Activated CD4-positive, alpha-beta T cell treated with anti-CD3 and anti-CD28 coated beads, Interleukin-2, Interleukin-6, amounts not matched to agents 100 ng/mL and 50 ng/mL, durations not matched to agents 16 hours and 8 hours (primary cell): ENCODE measurements around the gene MINAR1.

Experiments
- DNase-seq: peaks from one replicate; pipeline ENCODE4 v3.0.0-alpha.2; 2020

Gene MINAR1

DNA sequence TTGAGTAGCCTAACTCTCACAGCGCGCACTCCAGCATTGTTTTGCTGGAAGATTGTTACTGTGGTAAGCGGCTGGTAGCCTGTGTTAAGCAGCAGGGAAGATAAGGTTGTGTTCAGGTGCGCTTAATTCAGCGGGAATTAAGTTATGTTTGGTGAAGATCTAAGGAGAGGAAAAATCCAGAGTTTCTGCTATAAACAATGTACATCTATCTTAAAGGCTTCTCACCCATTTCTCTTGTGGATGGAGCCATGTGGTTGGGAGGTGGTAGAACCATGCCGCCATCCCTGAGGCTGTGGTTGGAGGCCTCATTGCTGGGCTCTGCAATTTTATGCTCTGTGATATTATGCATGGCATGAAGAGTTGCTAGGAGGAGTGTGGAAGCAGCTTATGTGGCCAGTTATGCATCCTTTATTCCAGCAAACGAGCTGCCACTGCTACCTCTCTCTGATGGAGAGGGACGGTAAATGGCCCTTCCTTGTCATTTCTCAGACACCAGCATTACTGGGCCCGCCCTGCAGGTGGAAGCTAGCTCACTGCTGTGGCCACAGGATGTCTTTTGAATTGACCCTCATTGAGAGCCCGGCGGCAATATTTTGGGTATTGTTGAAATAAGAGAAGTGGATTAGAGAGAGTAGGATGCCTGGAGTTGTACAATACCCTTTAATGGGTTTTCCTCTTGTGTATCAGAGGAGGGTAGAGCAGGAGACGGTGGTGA, 1.3 kb downstream of the MINAR1 start:
- DNase-seq, result no peak

GRCh38 chr15:79434361-79434760, 2.2 kb downstream of the MINAR1 start:
- no peak for DNase-seq

DNA sequence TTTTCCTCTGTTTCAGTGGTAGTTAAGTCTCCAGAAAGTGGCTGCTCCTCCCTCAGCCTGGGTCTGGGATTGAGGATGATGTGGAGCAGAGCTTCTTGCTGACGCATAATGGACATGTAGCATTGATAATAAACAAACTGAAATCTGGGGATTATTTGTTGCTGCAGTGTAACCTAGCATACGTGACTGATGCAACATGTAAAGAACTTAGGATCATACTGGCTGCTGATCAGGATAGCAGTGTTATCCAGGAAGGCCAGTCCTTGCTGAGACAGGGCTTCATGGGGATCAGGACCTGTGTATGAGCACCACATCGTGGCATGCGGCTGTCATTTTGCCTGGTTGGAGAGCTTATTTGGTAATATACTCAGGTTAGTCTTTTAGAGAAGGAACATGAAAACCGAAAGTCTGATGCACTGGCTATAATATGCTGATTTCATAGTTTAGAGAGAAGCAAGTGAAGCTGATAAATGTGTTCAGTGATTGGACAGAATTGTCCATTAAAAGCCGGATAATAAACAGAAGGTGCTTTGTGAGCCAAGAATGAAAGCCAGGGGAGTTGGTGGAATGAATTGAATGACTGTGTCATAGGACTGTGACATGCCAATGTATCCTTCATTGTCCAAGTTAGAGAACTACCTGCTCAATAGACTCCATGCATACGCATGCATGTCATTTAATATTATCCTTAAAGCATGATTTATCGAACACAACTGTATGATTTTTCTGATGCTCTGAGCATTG, 4.1 kb downstream of the MINAR1 start:
- no peak for DNase-seq

- DNase-seq, result no peak
Observed at GRCh38 chr15:79437275-79438000, 5.3 kb downstream of the MINAR1 start.

DNA sequence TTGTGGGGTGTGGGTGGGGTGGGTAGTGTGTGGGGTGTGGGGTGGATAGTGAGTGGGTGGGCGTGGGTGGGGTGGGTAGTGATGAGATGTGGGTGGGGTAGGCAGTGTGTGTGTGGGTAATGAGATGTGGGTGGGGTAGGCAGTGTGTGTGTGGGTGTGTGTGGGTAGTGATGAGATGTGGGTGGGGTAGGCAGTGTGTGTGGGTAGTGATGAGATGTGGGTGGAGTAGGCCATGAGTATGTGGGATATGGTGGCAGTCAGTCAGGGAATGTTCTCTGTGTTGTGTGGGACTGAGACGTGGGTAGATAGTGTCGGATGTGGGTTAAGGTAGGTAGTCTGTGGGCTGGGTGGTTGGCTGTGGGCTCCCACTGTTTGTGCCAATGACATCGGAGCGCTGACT, 7.1 kb downstream of the MINAR1 start:
- no peak for DNase-seq

- DNase-seq, result no peak
Observed at GRCh38 chr15:79440355-79440908, 8.3 kb downstream of the MINAR1 start.

DNA sequence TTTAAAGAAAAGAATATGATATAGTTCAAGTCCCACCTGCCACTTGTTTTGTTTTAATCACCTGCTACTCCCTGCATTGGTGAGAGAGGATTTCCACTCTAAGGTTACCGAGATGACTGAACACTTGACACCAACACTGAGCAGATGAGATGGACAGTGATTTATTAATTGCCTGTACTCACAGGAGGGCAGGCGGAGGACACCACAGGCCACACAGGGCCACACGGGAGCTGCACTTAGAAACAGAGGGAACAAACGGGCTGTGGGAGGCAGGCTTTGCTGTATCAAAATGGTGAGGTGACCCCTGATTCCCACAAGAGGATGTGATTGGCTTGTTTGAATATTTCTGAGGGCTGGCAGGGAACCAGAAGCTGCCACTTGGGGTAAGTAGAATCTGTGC, 10.8 kb downstream of the MINAR1 start:
- DNase-seq, result no peak

DNA sequence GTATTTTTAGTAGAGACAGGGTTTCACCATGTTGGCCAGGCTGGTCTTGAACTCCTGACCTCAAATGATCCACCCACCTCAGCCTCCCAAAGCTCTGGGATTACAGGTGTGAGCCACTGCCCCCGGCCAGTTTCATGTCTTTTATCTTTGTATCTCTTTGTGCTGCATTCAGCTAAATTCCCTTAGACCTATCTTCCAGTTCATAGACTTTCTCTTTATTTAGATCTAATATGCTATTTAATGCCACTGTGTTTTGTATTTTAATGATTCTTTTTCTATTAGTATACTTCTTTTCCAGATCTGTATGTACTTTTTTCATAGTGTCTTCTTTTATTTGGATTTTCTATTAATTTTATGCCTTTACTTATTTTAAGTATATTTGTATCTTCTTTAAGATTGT, 14.9 kb downstream of the MINAR1 start:
- no peak for DNase-seq

DNA sequence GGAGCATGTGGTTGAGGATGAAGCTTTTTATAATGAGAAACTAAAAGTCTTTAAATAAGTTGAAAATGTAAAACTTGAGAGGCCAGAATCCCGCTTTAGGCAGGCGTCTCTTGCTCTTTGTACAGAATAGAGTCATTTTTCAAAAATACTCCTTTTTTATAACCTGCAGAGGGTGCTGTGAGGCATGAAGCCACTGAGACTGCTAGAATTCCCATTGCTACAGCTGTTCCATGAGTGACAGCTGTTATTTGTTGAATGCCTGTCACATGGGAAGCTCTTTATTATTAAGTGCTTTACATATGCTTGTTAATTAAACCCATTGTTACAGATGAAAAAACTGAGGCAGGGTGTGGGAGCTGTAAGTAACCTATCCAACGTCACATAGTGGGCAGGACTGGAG, 18.5 kb downstream of the MINAR1 start:
- DNase-seq, result no peak

DNA sequence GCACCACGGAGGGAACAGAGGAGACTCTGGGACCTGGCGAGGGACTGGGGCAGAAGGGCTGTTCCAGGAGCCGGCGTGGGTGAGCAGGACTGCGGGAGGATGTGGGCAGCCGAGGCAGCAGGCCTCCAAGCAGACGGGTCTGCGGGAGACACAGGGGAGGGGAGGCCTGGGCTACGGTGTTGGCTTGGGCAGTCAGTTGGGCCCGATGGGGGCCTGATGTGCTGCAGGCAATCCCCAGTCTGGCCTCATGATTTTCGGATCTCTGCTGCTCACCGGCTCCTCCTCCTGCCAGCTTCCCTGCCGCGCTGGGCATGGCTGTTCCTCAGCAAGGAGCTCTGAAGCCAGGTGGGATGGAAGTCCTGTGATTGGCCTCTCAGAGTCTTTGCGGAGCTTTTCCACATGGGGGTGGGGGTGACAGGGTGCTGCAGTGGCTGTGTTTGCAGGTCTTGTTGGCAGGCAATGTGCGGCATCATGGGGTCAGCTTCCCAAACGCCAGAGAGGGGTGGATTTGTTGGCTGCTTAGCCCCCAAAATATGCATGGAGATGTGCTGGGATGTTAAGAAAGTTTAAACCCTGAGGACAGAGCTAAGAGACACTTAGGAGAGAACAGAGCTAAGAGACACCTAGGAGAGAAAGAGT, 19.3 kb downstream of the MINAR1 start:
- no peak for DNase-seq

- no peak for DNase-seq
Observed at GRCh38 chr15:79452244-79453051, 20.3 kb downstream of the MINAR1 start.

GRCh38 chr15:79453446-79453845, 21.3 kb downstream of the MINAR1 start:
- DNase-seq, result no peak

GRCh38 chr15:79454063-79454462, 21.9 kb downstream of the MINAR1 start:
- DNase-seq, result no peak

DNA sequence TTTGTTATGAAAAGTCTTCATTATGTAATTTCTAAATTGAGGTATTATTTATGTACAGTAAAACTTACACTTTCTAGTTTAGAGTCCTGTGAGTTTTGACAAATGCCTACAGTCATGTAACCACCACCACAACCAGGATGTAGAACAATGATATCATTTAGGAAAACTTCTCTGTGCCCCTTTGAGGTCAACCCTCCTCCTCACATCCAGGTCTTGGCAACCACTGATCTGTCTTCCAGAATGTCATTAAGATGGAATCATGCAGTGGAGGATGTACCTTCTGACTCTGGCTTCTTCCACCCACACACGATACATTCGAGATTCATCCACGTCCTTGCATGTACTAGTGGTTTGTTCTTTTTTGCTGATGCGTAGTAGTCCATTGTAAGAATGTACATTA, 23.2 kb downstream of the MINAR1 start:
- DNase-seq, result no peak

DNA sequence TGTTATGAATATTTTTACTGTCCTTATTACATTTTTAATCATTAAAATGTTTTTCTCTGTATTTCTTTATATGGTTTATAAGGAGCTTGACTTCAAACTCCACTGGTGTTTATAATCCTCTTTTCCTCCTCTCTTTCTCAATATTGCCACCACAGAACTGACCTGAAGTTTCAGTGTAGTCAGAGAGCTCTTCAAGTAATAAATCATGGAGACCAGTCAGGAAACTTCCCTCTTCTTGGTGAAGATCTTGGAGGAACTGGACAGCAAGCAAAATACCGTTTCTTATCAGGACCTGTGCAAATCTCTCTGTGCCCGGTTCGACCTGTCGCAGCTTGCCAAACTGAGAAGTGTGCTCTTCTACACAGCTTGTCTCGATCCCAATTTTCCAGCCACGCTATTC, 23.8 kb downstream of the MINAR1 start:
- no peak for DNase-seq

- no peak for DNase-seq
Observed at GRCh38 chr15:79458491-79458890, 26.4 kb downstream of the MINAR1 start.

DNA sequence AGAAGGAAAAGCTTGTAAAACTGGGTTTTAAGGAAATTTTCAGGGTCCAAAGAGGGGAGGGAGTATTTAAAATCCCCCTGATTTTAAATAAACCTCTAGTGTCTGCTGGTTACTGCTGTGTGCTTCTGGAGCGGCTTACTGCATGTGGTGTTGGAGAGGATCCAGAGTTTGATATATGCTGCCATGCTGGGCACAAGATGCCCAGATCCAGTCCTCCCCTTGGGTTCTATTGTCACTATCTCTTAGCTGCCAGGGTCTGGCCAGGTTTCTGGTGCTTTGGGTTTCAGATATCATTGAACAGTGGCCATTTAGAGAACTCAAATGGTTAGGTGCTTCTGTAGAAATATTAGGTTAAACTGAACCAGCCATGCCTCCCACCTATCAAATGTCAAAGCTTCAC, 27.5 kb downstream of the MINAR1 start:
- no peak for DNase-seq

DNA sequence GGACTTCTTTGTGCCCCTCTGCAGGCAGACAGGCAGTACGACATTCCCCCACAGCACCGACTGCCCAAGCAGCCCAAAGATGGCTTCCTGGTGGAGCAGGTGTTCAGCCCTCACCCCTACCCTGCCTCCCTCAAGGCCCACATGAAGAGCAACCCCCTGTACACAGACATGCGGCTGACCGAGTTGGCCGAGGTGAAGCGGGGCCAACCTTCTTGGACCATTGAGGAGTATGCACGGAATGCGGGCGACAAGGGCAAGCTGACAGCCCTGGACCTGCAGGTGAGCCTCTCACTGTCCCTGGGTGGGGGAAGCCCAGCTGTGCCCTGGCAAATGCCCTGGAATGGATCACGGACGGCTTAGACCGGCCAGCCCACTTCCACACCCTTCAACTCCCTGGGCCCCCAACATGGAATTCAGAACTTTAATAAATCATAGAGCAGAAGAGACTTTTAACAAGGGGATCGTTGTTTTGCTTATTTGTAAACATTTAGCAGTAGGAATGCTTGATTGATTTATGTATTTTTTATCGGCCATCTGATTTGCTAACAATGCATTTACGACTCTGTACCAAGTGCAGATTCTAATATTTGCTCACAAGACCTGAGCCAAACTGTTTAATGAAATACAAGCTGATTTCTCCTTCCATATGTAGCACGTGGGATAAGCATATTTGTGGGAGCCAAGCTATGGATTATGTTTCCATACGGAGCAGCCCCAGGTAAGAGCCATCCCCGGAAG, 31.1 kb downstream of the MINAR1 start:
- DNase-seq, result no peak

- no peak for DNase-seq
Observed at GRCh38 chr15:79463781-79464270, 31.7 kb downstream of the MINAR1 start.

GRCh38 chr15:79466488-79466887, 34.4 kb downstream of the MINAR1 start:
- no peak for DNase-seq

DNA sequence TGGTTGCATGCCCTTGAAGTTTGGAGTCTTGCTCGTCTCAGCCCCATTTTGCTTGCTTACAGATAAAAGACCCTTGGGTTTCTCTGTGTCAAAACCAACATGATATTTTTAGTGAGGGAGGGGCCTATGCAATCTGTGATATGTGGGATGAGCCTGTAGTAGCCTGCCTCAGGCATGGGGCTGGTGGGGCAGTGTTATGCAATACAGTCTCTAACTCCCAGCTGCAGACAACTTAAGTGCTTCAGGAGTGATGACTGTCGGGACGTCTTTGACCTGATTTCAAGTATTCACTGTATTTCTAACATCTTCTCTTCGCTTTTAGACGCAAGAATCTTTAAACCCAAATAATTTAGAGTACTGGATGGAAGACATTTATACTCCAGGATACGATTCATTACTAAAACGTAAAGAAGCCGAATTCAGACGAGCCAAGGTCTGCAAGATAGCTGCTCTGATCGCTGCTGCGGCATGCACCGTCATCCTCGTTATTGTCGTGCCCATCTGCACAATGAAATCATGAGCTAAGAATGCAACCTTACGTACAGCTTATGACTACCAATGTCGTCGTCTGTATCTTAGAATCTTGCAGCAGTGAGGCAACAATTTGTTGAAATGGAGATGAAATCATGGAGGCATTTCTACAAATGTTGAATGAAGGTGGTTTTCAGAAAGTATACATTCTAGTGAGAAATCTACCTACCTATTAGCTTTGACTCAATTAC, 35.9 kb downstream of the MINAR1 start:
- no peak for DNase-seq
